Astrocyte (in vitro differentiated cells and primary cell): ENCODE results near the gene ESRRG. TPM values are rescaled to one million over a fixed set of nuclear protein-coding genes. Genes with fewer than 3 reads are reported as not detected.

Experiments
- DNase-seq: peaks from one replicate; pipeline ENCODE4 v3.0.0-alpha.2; 2010; ENCODE audit warnings: low read depth
- FAIRE-seq: peaks from 2 replicates; lab custom pipeline; 2011; peaks lifted over from hg19 to GRCh38; lab: Jason Lieb, UNC
- H2AFZ ChIP-seq: 2 replicates; pipeline ENCODE4 v1.6.0; 2012; ENCODE audit warnings: low read depth, low read length, inconsistent platforms
- H3K27ac ChIP-seq: 2 replicates; pipeline ENCODE4 v1.5.1; 2011; ENCODE audit warnings: low read depth, low read length, inconsistent platforms
- H3K27me3 ChIP-seq: 2 replicates; pipeline ENCODE4 v1.6.0; 2011; ENCODE audit warnings: low read length, inconsistent platforms; ENCODE audit not compliant: insufficient read depth
- H3K36me3 ChIP-seq: 2 replicates; pipeline ENCODE4 v1.5.1; 2011; ENCODE audit warnings: low read length, inconsistent platforms; ENCODE audit not compliant: insufficient read depth
- H3K4me1 ChIP-seq: 2 replicates; pipeline ENCODE4 v1.5.1; 2011; ENCODE audit warnings: low read length, inconsistent platforms; ENCODE audit not compliant: insufficient read depth
- H3K4me2 ChIP-seq: 2 replicates; pipeline ENCODE4 v1.6.0; 2012; ENCODE audit warnings: low read length, inconsistent platforms
- H3K4me3 ChIP-seq: 2 replicates; pipeline ENCODE4 v1.5.1; 2011; ENCODE audit warnings: low read depth, mild to moderate bottlenecking, low read length, inconsistent platforms; ENCODE audit not compliant: insufficient read depth
- H3K79me2 ChIP-seq: 2 replicates; pipeline ENCODE4 v1.6.0; 2012; ENCODE audit warnings: mild to moderate bottlenecking, low read length, inconsistent platforms; ENCODE audit not compliant: insufficient read depth
- H3K9ac ChIP-seq: 2 replicates; pipeline ENCODE4 v1.6.0; 2012; ENCODE audit warnings: mild to moderate bottlenecking, low read length, inconsistent platforms
- H3K9me3 ChIP-seq: 2 replicates; pipeline ENCODE4 v1.5.1; 2012; ENCODE audit warnings: low read depth, mild to moderate bottlenecking, low read length, inconsistent platforms; ENCODE audit not compliant: insufficient read depth
- H4K20me1 ChIP-seq: 2 replicates; pipeline ENCODE4 v1.6.0; 2012; ENCODE audit warnings: low read length, inconsistent platforms; ENCODE audit not compliant: insufficient read depth
- H3K27ac Mint-ChIP-seq: one replicate; pipeline ENCODE4 v1.8.0; 2021; ENCODE audit warnings: mild to moderate bottlenecking, mixed read lengths; ENCODE audit not compliant: unreplicated experiment
- H3K27me3 Mint-ChIP-seq: one replicate; pipeline ENCODE4 v1.8.0; 2021; ENCODE audit warnings: low read depth, mixed read lengths; ENCODE audit not compliant: unreplicated experiment
- H3K36me3 Mint-ChIP-seq: one replicate; pipeline ENCODE4 v1.8.0; 2021; ENCODE audit warnings: low read depth, mixed read lengths; ENCODE audit not compliant: unreplicated experiment
- H3K4me1 Mint-ChIP-seq: one replicate; pipeline ENCODE4 v1.8.0; 2021; ENCODE audit warnings: low read depth, mixed read lengths; ENCODE audit not compliant: unreplicated experiment
- H3K4me3 Mint-ChIP-seq: one replicate; pipeline ENCODE4 v1.8.0; 2021; ENCODE audit warnings: mild to moderate bottlenecking, moderate library complexity, mixed read lengths; ENCODE audit not compliant: unreplicated experiment
- H3K9me3 Mint-ChIP-seq: one replicate; pipeline ENCODE4 v1.8.0; 2021; ENCODE audit warnings: mild to moderate bottlenecking, mixed read lengths; ENCODE audit not compliant: unreplicated experiment
- EZH2 ChIP-seq: IDR thresholded peaks from 2 replicates; pipeline ENCODE4 v1.6.1; 2012; ENCODE audit warnings: mild to moderate bottlenecking, low read length, inconsistent platforms; ENCODE audit not compliant: insufficient read depth
- total RNA-seq: library from RNA; stranded (reverse); gene quantifications from 2 replicates; pipeline ENCODE4 v1.2.1, GENCODE V29; 2021
- TF ChIP-seq, protein P1 (sequence below): IDR thresholded peaks from 2 replicates; pipeline ENCODE4 v1.5.1; 2011; ENCODE audit warnings: low read depth, mild to moderate bottlenecking, inconsistent platforms, low read length, moderate library complexity; ENCODE audit not compliant: insufficient read depth

The ESRRG gene
- total RNA-seq, 1 donor from 2014 or later, result 0.79 TPM

DNA sequence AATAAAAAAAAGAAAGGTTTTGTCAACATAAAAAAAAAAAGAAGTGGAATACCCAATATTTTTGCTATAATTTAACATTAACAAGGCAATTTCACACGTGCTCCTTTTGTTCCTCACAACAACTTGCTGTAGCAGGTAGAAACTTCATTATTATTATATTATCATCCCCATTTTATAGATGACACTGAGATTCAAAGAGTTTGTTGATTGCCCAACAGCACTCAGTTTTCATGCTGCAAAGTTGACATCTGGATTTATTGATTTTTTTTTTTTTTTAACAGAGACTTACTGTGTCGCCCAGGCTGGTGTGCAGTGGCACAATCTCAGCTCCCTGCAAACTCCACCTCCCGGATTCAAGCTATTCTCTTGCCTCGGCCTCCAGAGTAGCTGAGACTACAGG lies 8.9 kb upstream of the ESRRG start:
- Histone ChIP-seq H3K4me2 (no peak overlapping the region), H3K27me3 (no peaks in the 10 kb centered on the region), H2AFZ (no peak overlapping the region), H3K4me3 (no peak overlapping the region), H3K27ac (no peak overlapping the region), H3K4me1 (no peaks in the 10 kb centered on the region), H3K9ac (no peak overlapping the region), H4K20me1 (no peaks in the 10 kb centered on the region), H3K36me3 (no peaks in the 10 kb centered on the region), H3K79me2 (no peaks in the 10 kb centered on the region), H3K9me3 (no peaks in the 10 kb centered on the region)
- Mint-ChIP-seq H3K4me1 (no peaks in the 10 kb centered on the region), H3K36me3 (no peaks in the 10 kb centered on the region), H3K27me3 (no peaks in the 10 kb centered on the region), H3K9me3 (no peaks in the 10 kb centered on the region), H3K27ac (no peak overlapping the region), H3K4me3 (no peak overlapping the region)
- no peak for FAIRE-seq
- DNase-seq, result no peak
- no peak for TF ChIP-seq EZH2
- TF ChIP-seq, protein P1, sequence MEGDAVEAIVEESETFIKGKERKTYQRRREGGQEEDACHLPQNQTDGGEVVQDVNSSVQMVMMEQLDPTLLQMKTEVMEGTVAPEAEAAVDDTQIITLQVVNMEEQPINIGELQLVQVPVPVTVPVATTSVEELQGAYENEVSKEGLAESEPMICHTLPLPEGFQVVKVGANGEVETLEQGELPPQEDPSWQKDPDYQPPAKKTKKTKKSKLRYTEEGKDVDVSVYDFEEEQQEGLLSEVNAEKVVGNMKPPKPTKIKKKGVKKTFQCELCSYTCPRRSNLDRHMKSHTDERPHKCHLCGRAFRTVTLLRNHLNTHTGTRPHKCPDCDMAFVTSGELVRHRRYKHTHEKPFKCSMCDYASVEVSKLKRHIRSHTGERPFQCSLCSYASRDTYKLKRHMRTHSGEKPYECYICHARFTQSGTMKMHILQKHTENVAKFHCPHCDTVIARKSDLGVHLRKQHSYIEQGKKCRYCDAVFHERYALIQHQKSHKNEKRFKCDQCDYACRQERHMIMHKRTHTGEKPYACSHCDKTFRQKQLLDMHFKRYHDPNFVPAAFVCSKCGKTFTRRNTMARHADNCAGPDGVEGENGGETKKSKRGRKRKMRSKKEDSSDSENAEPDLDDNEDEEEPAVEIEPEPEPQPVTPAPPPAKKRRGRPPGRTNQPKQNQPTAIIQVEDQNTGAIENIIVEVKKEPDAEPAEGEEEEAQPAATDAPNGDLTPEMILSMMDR, result no peak

DNA sequence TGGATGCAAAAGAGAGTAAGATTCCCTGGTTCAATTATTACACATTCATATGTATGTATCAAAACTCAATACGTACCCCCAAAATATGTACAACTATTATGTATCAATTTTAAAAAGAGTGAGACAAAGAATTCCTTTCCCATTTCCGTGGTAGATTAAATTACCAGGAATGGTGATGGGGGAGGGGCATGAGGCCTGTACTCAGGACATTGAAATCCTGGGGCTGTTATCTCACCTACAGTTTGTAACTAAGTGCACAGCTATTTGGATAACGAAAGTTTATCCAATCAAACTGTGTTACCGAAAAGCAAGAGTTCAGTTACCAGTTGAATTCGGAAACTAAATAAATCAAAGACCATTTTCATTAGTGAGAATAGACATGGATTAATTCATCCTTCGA lies 8.3 kb upstream of the ESRRG start:
- FAIRE-seq (no peak), DNase-seq (no peak)
- no peaks in the 10 kb centered on the region for H3K79me2 ChIP-seq
- Mint-ChIP-seq H3K27ac (no peak overlapping the region), H3K4me3 (no peak overlapping the region), H3K36me3 (no peaks in the 10 kb centered on the region), H3K4me1 (no peaks in the 10 kb centered on the region), H3K9me3 (no peaks in the 10 kb centered on the region), H3K27me3 (no peaks in the 10 kb centered on the region)
- no peaks in the 10 kb centered on the region for H3K9me3 ChIP-seq
- H3K36me3 ChIP-seq, result no peaks in the 10 kb centered on the region
- no peak overlapping the region for H2AFZ ChIP-seq
- H3K4me3 ChIP-seq, result no peak overlapping the region
- no peaks in the 10 kb centered on the region for H3K4me1 ChIP-seq
- TF ChIP-seq EZH2, result no peak
- no peak overlapping the region for H3K9ac ChIP-seq
- H3K27ac ChIP-seq, result no peak overlapping the region
- H4K20me1 ChIP-seq, result no peaks in the 10 kb centered on the region
- H3K27me3 ChIP-seq, result no peaks in the 10 kb centered on the region
- H3K4me2 ChIP-seq, result no peak overlapping the region

DNA sequence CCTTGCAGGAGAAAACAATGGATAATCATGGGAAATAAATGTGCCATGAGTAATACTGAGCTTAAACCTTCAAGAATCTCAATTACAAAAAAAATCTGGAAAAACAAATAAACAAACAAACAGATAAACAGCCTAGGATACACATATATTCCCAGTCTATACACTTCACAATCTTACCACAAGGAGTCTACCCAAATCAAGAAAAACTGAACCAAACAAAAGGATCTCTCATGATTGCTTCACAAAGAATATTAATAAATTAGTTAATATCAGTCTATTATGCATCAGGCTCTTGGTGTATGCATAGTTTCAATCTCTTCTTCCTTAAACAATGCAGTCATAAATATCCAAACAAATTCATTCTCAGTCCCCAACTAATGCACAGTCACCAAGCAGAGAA lies 3.2 kb upstream of the ESRRG start:
- no peaks in the 10 kb centered on the region for H3K4me1 Mint-ChIP-seq
- H3K9me3 ChIP-seq, result no peaks in the 10 kb centered on the region

More for the DNA sequence above, 3.2 kb upstream of the ESRRG start:
- Histone ChIP-seq H3K4me3 (no peak overlapping the region), H3K27me3 (peaks cover 8% of the 10 kb centered on the region), H2AFZ (no peak overlapping the region), H3K79me2 (no peaks in the 10 kb centered on the region), H3K27ac (no peak overlapping the region), H3K9ac (no peak overlapping the region), H3K36me3 (no peaks in the 10 kb centered on the region), H3K4me2 (no peak overlapping the region), H3K4me1 (no peaks in the 10 kb centered on the region), H4K20me1 (no peaks in the 10 kb centered on the region)
- no peak for FAIRE-seq
- H3K36me3 Mint-ChIP-seq, result no peaks in the 10 kb centered on the region
- H3K4me3 Mint-ChIP-seq, result no peak overlapping the region
- no peak for DNase-seq
- TF ChIP-seq EZH2, result no peak
- TF ChIP-seq, protein P1, result no peak
- H3K27ac Mint-ChIP-seq, result no peak overlapping the region
- no peaks in the 10 kb centered on the region for H3K27me3 Mint-ChIP-seq
- no peaks in the 10 kb centered on the region for H3K9me3 Mint-ChIP-seq
